Mesenchymal stem cell (in vitro differentiated cells and primary cell): ENCODE measurements around the gene CARD19.
"Not testable (repeated sequence)": the region's sequence is repeated elsewhere in the genome, so short reads cannot be mapped to it uniquely, and the experiment has no call there.

Experiments used
- DNase-seq: peaks from one replicate; pipeline ENCODE4 v3.0.0-alpha.2; 2013
- H2AFZ ChIP-seq: one replicate; pipeline ENCODE4 v1.6.1; 2013; ENCODE audit warnings: low read depth, mild to moderate bottlenecking, control low read depth, inconsistent platforms, low read length, moderate library complexity
- H2AK5ac ChIP-seq: 2 replicates; pipeline ENCODE4 v1.6.1; 2013; ENCODE audit warnings: low read length, moderate library complexity, mild to moderate bottlenecking, inconsistent platforms; ENCODE audit not compliant: severe bottlenecking
- H2BK120ac ChIP-seq: one replicate; pipeline ENCODE4 v1.6.1; 2013; ENCODE audit warnings: low read depth, mild to moderate bottlenecking, inconsistent platforms, low read length, moderate library complexity
- H2BK12ac ChIP-seq, 2 experiments: one replicate each; pipeline ENCODE4 v1.6.1; 2013; ENCODE audit warnings: inconsistent platforms in 2 of 2, low read length in 2 of 2, mild to moderate bottlenecking in 2 of 2, moderate library complexity in 2 of 2, control low read depth in 1 of 2
- H2BK15ac ChIP-seq: one replicate; pipeline ENCODE4 v1.6.1; 2013; ENCODE audit warnings: mild to moderate bottlenecking, low read depth, inconsistent platforms; ENCODE audit not compliant: poor library complexity, severe bottlenecking
- H2BK5ac ChIP-seq: 2 replicates; pipeline ENCODE4 v1.6.1; 2013; ENCODE audit warnings: low read depth, mild to moderate bottlenecking, low read length, control low read depth, inconsistent platforms; ENCODE audit not compliant: poor library complexity, severe bottlenecking
- H3K14ac ChIP-seq, 2 experiments: one replicate each; pipeline ENCODE4 v1.6.1; 2013; ENCODE audit warnings: inconsistent platforms in 2 of 2, low read length in 2 of 2, control low read depth in 1 of 2, mild to moderate bottlenecking in 1 of 2, moderate library complexity in 1 of 2
- H3K18ac ChIP-seq, 2 experiments: one replicate each; pipeline ENCODE4 v1.6.1; 2013; ENCODE audit warnings: inconsistent platforms in 2 of 2, low read length in 2 of 2, control low read depth in 1 of 2, low read depth in 1 of 2, mild to moderate bottlenecking in 1 of 2
- H3K23ac ChIP-seq, 2 experiments: one replicate each; pipeline ENCODE4 v1.6.1; 2013; ENCODE audit warnings: inconsistent platforms in 2 of 2, low read length in 2 of 2, mild to moderate bottlenecking in 2 of 2, moderate library complexity in 2 of 2, control low read depth in 1 of 2
- H3K27ac ChIP-seq: 2 replicates; pipeline ENCODE4 v1.5.1; 2013; ENCODE audit warnings: mild to moderate bottlenecking, moderate library complexity, low read length, control low read depth, inconsistent platforms; ENCODE audit not compliant: poor library complexity, severe bottlenecking
- H3K27me3 ChIP-seq, 2 experiments: 2 replicates each; pipeline versions ENCODE4 v1.6.1 to v1.7.0; 2013; ENCODE audit warnings: low read length in 2 of 2, mild to moderate bottlenecking in 2 of 2, moderate library complexity in 2 of 2, control low read depth in 1 of 2, inconsistent platforms in 1 of 2; ENCODE audit not compliant: control insufficient read depth in 1 of 2, insufficient read depth in 1 of 2
- H3K36me3 ChIP-seq, 2 experiments: 2 replicates each; pipeline versions ENCODE4 v1.6.1 to v1.7.0; 2013; ENCODE audit warnings: low read length in 2 of 2, control low read depth in 1 of 2, inconsistent platforms in 1 of 2, low read depth in 1 of 2, mild to moderate bottlenecking in 1 of 2; ENCODE audit not compliant: insufficient read depth in 2 of 2, control insufficient read depth in 1 of 2
- H3K4ac ChIP-seq, 2 experiments: one replicate each; pipeline ENCODE4 v1.6.1; 2013; ENCODE audit warnings: inconsistent platforms in 2 of 2, low read length in 2 of 2, mild to moderate bottlenecking in 2 of 2, moderate library complexity in 2 of 2, control low read depth in 1 of 2, low read depth in 1 of 2
- H3K4me1 ChIP-seq: 2 replicates; pipeline ENCODE4 v1.6.1; 2013; ENCODE audit warnings: low read depth, low read length, control low read depth; ENCODE audit not compliant: control insufficient read depth, insufficient read depth
- H3K4me2 ChIP-seq: 2 replicates; pipeline ENCODE4 v1.6.1; 2013; ENCODE audit warnings: low read length, mild to moderate bottlenecking, inconsistent platforms; ENCODE audit not compliant: poor library complexity, severe bottlenecking
- H3K4me3 ChIP-seq, 2 experiments: 2 replicates each; pipeline versions ENCODE4 v1.5.1 to v1.7.0; 2013; ENCODE audit warnings: low read length in 2 of 2, mild to moderate bottlenecking in 2 of 2, control low read depth in 1 of 2, low read depth in 1 of 2; ENCODE audit not compliant: insufficient read depth in 1 of 2
- H3K79me1 ChIP-seq: replicated peaks from 2 replicates; pipeline ENCODE4 v1.6.1; 2013; ENCODE audit warnings: mild to moderate bottlenecking, control low read depth, low read length, inconsistent platforms; ENCODE audit not compliant: poor library complexity, severe bottlenecking
- H3K9ac ChIP-seq: 2 replicates; pipeline ENCODE4 v1.7.0; 2013; ENCODE audit warnings: mild to moderate bottlenecking, low read length, moderate library complexity
- H3K9me3 ChIP-seq: 2 replicates; pipeline ENCODE4 v1.7.0; 2013; ENCODE audit warnings: mild to moderate bottlenecking, low read length; ENCODE audit not compliant: control insufficient read depth
- H4K8ac ChIP-seq: one replicate; pipeline ENCODE4 v1.6.1; 2013; ENCODE audit warnings: inconsistent platforms, mild to moderate bottlenecking, low read length, moderate library complexity
- H4K91ac ChIP-seq: one replicate; pipeline ENCODE4 v1.6.1; 2013; ENCODE audit warnings: mild to moderate bottlenecking, low read length, inconsistent platforms
- WGBS: methylation state at CpG from one replicate; pipeline ENCODE4 v1.1.7; 2013; ENCODE audit warnings: mixed read lengths; 5-methylcytosine and 5-hydroxymethylcytosine counted together

Gene CARD19

GRCh38 chr9:93116072-93116961, 20.3 kb downstream of the CARD19 start:
- Histone ChIP-seq H4K91ac (peak overlapping the region; percentile 93), H3K4me3 (no peak overlapping the region), H3K14ac (peak overlapping the region in 1 of 2 experiments; percentile 78), H3K4me2 (no peak overlapping the region), H3K9ac (peak overlapping the region; percentile 70), H3K4me1 (peaks cover 43% of the 10 kb centered on the region), H3K4ac (peak overlapping the region; percentile 71 to 92), H3K27ac (no peak overlapping the region), H2BK120ac (peak overlapping the region; percentile 86), H2BK12ac (peak overlapping the region; percentile 75 to 97), H3K79me1 (peaks cover 23% of the 10 kb centered on the region), H4K8ac (peak overlapping the region; percentile 94), H3K9me3 (no peaks in the 10 kb centered on the region), H3K23ac (peak overlapping the region in 1 of 2 experiments; percentile 56), H3K36me3 (peaks cover 36 to 42% of the 10 kb centered on the region in 2 experiments), H2BK15ac (peak overlapping the region; percentile 30), H2AFZ (peak overlapping the region; percentile 10), H2AK5ac (no peak overlapping the region), H2BK5ac (no peak overlapping the region), H3K18ac (peak overlapping the region; percentile 80 to 92), H3K27me3 (no peaks in the 10 kb centered on the region)
- DNase-seq, result peak; percentile 90
- 61% methylated on average over 14 of the region's 17 CpGs for WGBS

GRCh38 chr9:93117521-93117920, 21.5 kb downstream of the CARD19 start:
- not testable (repeated sequence) for H3K27ac ChIP-seq, H3K14ac ChIP-seq, H3K9me3 ChIP-seq, H3K27me3 ChIP-seq, H2BK5ac ChIP-seq, H3K18ac ChIP-seq, H3K9ac ChIP-seq, H3K4me2 ChIP-seq, H2BK15ac ChIP-seq, H2AFZ ChIP-seq, DNase-seq, H4K8ac ChIP-seq, H3K4me3 ChIP-seq, H4K91ac ChIP-seq, H2BK120ac ChIP-seq, H3K23ac ChIP-seq, H2AK5ac ChIP-seq, H2BK12ac ChIP-seq, H3K4ac ChIP-seq
- WGBS, result 97% methylated on average over 9 of the region's 9 CpGs
- H3K79me1 ChIP-seq, result peaks cover 17% of the 10 kb centered on the region
- peaks cover 32% of the 10 kb centered on the region for H3K4me1 ChIP-seq
- peaks cover 25 to 45% of the 10 kb centered on the region in 2 experiments for H3K36me3 ChIP-seq

GRCh38 chr9:93117924-93118862, 22.2 kb downstream of the CARD19 start:
- no peak overlapping the region for H3K9ac ChIP-seq
- H2BK15ac ChIP-seq, result no peak overlapping the region
- no peak overlapping the region for H2BK5ac ChIP-seq
- H4K91ac ChIP-seq, result peak overlapping the region; percentile 43
- H3K27me3 ChIP-seq, result no peaks in the 10 kb centered on the region
- H3K14ac ChIP-seq, result no peak overlapping the region
- H2BK120ac ChIP-seq, result no peak overlapping the region
- H3K27ac ChIP-seq, result no peak overlapping the region
- H3K4me1 ChIP-seq, result peaks cover 35% of the 10 kb centered on the region
- H3K18ac ChIP-seq, result peak overlapping the region in 1 of 2 experiments; percentile 8
- H3K4ac ChIP-seq, result no peak overlapping the region
- H2AK5ac ChIP-seq, result no peak overlapping the region
- no peak overlapping the region for H3K4me2 ChIP-seq
- no peak overlapping the region for H3K4me3 ChIP-seq
- WGBS, result 94% methylated on average over 12 of the region's 12 CpGs
- DNase-seq, result no peak
- peaks cover 14% of the 10 kb centered on the region for H3K79me1 ChIP-seq
- peaks cover 19 to 44% of the 10 kb centered on the region in 2 experiments for H3K36me3 ChIP-seq
- no peak overlapping the region for H2AFZ ChIP-seq
- no peak overlapping the region for H3K23ac ChIP-seq
- H3K9me3 ChIP-seq, result no peaks in the 10 kb centered on the region
- peak overlapping the region in 1 of 2 experiments; percentile 84 for H2BK12ac ChIP-seq
- H4K8ac ChIP-seq, result no peak overlapping the region
